Stimulated activated CD8-positive, alpha-beta memory T cell treated with anti-CD3 and anti-CD28 coated beads, Interleukin-12 subunit alpha, Interleukin-12 subunit beta, amount 100 ng/mL, for 1 hour (primary cell): ENCODE results near the gene HSF2BP.
"Not testable (repeated sequence)": the region's sequence is repeated elsewhere in the genome, so short reads cannot be mapped to it uniquely, and the experiment has no call there.

Experiments
- DNase-seq: peaks from one replicate; pipeline ENCODE4 v3.0.0-alpha.2; 2020; ENCODE audit warnings: low read depth

HSF2BP gene

GRCh38 chr21:43618940-43619339 is 40.3 kb downstream of the HSF2BP start:
- no peak for DNase-seq

GRCh38 chr21:43616861-43617260 is 42.4 kb downstream of the HSF2BP start:
- DNase-seq = not testable (repeated sequence)

GRCh38 chr21:43614839-43615238 is 44.4 kb downstream of the HSF2BP start:
- no peak for DNase-seq

GRCh38 chr21:43613755-43614638 is 45.3 kb downstream of the HSF2BP start:
- no peak for DNase-seq

- DNase-seq = no peak
Measured at GRCh38 chr21:43611598-43612369, 47.5 kb downstream of the HSF2BP start.

GRCh38 chr21:43609501-43610340 is 49.6 kb downstream of the HSF2BP start:
- no peak for DNase-seq

GRCh38 chr21:43608664-43609063 is 50.6 kb downstream of the HSF2BP start:
- DNase-seq = no peak

- DNase-seq = no peak
Measured at GRCh38 chr21:43608225-43608624, 51.1 kb downstream of the HSF2BP start.

- DNase-seq = no peak
Measured at GRCh38 chr21:43605320-43606215, 53.7 kb downstream of the HSF2BP start.

GRCh38 chr21:43604505-43605204 is 54.6 kb downstream of the HSF2BP start:
- DNase-seq = no peak

- DNase-seq = no peak
Measured at GRCh38 chr21:43603641-43604504, 55.4 kb downstream of the HSF2BP start.

- no peak for DNase-seq
Measured at GRCh38 chr21:43603233-43603626, 56.1 kb downstream of the HSF2BP start.

GRCh38 chr21:43602266-43603232 is 56.7 kb downstream of the HSF2BP start:
- DNase-seq = no peak

- DNase-seq = no peak
Measured at GRCh38 chr21:43600642-43601402, 58.5 kb downstream of the HSF2BP start.

GRCh38 chr21:43599728-43600127 is 59.6 kb downstream of the HSF2BP start:
- no peak for DNase-seq

- no peak for DNase-seq
Measured at GRCh38 chr21:43598416-43599120, 60.7 kb downstream of the HSF2BP start.
